Fibroblast of lung (primary cell): ENCODE data around the gene UBE3C.

Experiments
- EZH2 ChIP-seq: IDR thresholded peaks from 2 replicates; pipeline ENCODE4 v1.5.1; 2012; ENCODE audit warnings: low read length, control low read depth, mild to moderate bottlenecking; ENCODE audit errors: missing control alignments
- TF ChIP-seq, protein P1 (sequence below), 2 donors: IDR thresholded peaks in 1 of 2; conservative IDR thresholded peaks in 1 of 2; 1 replicate in 1 of 2; 2 replicates in 1 of 2; pipeline ENCODE4 v1.5.1; 2011 to 2012; ENCODE audit warnings: low read length in 2 of 2, control low read depth in 1 of 2, inconsistent platforms in 1 of 2, low read depth in 1 of 2, mild to moderate bottlenecking in 1 of 2

DNA sequence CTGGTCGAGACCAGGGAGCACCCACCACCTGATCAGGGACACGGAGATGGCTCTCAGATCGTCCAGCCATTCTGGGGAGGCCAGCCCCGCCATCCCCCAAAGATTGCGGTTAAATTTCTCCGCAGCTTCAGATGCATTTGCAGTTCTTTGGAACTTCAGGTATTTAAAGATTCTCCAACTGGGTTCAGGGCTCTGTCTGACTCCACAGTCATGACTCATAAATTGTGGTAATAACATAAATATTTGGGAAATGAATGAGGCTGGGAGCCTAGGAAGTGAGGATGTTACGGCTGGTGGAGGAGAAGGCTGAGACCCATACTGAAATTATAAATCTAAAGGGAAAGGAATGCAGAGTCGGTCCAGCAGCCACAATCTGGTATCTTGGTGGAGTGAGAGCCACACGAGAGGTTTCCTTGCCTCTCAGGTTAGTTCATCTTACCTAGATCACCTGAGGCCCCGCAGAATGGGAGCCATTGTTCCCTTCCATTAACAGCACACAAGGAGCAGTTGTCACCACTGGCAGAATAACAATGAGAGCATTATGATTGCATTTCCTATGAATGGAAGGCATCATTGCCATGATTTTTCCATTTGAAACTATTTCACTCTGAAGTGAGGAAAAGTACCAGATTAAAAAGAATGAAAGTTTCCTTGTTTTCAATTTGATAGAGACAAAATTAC lies 171.4 kb downstream of the UBE3C start:
- TF ChIP-seq, protein P1, sequence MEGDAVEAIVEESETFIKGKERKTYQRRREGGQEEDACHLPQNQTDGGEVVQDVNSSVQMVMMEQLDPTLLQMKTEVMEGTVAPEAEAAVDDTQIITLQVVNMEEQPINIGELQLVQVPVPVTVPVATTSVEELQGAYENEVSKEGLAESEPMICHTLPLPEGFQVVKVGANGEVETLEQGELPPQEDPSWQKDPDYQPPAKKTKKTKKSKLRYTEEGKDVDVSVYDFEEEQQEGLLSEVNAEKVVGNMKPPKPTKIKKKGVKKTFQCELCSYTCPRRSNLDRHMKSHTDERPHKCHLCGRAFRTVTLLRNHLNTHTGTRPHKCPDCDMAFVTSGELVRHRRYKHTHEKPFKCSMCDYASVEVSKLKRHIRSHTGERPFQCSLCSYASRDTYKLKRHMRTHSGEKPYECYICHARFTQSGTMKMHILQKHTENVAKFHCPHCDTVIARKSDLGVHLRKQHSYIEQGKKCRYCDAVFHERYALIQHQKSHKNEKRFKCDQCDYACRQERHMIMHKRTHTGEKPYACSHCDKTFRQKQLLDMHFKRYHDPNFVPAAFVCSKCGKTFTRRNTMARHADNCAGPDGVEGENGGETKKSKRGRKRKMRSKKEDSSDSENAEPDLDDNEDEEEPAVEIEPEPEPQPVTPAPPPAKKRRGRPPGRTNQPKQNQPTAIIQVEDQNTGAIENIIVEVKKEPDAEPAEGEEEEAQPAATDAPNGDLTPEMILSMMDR (conservative IDR thresholded peaks at IDR 0.05 in 1 of 2, IDR thresholded peaks at IDR 0.05 in 1 of 2; ENCODE audit: low read depth in 1 of 2, low read length in 2 of 2) = no peak
- TF ChIP-seq EZH2 = no peak
